GM21786 (cell line): ENCODE data around the gene ATP7B.
A peak's percentile ranks its signal among the peaks of the same experiment; 100 is the strongest.

Experiments used
- ATAC-seq: cut with Tn5 transposase; IDR thresholded peaks from one replicate; pipeline ENCODE4 v1.9.1; 2021; ENCODE audit not compliant: unreplicated experiment

ATP7B gene

DNA sequence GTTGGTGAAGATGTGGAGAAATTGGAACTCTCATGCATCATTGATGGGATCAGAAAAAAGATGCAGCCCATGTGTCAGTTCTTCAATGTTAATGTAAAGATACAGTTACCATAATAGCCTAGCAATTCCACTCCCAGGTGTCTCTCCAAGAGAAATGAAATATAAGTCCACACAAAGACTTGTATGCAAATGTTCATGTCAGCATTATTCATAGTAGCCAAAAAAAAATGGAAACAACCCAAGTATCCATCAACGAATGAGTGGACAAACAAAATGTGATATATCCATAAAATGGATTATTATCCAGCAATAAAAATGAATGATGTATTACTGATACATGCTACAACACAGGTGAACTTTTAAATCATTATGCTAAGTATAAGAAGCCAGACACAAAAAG is 110.8 kb downstream of the ATP7B start:
- ATAC-seq, result no peak

DNA sequence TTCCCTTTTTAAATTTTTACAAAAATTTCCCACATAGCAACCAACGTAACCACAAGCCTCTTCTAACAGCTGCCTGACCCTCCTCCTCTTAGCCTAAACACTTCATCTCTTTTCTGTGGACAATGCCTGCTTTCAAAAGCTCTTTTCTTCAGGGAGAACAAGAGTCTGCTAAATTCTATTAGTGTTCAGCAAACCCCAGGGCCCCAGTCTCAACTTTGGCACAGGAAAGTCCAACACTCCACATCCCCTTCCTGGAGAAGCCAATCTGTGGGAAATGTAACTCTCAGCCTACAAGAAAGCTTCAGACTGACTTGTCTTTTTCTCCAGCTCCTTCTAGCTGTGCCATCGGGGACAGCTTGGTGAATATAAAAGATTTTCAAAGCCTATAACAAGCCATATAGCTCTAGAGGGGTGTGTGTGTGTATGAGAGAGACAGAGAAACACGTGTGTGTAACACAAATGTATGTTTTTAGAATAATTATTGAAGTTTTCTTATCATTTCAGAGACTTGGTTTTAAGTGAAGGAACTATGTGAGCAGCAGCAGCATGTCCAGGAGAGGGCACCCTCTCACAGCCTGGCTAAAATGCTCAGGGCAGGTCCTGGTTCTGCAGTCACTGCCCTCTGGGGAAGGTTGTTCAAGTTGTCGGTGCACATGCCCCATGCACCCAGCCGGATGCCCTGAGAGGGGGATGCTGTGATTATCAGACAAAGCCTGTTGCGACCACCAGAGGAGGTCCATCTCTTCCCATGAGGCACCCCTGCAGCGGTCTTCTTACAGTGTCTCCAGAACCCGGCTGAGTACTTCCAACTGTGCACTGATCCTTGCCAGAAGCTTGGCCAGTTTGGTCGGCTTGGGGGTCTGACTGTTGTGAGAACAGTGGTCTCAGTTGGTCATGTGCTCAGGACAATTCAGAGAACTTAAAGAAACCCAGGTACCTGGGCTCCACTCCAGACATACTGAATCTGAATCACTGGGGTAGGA is 115.1 kb downstream of the ATP7B start:
- ATAC-seq, result peak; percentile 64

DNA sequence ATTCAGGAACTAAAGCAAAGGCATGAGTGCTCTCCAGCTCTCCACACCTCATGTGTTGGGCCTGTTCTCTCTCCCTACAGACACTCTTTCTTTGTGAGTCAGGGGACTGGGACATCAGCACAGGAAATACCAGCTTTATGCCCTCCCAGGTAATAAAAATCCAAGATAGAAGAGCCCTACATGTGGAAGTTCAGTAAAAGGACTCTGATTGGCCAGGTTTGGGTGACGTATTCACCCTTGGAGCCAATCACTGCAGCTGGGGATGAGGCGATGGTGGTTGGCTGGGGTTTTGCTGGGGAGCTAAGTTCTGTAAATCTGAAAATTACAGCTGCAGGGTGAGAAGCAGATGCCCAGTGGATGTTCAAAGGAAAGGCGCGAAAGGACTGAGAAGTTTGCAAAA is 117.0 kb downstream of the ATP7B start:
- ATAC-seq, result no peak

DNA sequence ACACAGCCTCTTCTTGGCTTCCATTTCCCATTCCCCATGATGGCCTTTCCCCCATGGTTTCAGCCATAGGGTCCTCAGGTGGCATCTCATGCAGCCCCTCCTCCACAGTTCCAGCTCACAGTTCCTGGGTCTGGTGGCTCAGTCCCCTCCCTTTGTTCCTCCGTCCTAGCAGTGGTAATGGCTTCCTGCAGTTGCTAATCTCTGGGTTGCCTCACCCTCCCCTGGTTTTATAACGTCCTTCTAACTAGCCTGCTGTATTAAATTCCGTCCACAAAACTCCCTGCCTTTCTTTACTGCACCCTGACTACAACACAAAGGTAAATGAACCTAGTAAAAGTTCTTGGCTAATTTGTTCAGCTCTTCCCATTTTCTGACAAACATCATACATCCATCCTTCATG is 118.6 kb downstream of the ATP7B start:
- no peak for ATAC-seq

DNA sequence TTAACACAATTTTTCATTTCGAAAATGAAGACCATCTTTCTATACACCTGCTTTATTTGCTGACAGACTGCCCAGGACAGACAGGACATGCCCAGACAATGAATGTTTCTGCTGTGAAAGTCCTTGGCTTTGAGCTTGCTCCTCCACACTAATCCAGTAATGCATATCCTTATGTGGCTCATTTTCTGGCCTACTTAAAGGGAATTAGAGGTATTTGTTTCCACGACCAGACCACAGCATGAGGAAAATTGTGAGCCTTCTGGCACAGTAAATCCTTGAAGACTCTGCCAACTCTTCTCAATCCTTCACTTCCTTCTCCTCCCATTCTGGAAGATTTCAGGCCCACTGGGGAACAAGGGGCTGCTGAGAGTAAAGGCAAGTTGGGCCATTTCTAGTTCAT is 123.8 kb downstream of the ATP7B start:
- no peak for ATAC-seq

DNA sequence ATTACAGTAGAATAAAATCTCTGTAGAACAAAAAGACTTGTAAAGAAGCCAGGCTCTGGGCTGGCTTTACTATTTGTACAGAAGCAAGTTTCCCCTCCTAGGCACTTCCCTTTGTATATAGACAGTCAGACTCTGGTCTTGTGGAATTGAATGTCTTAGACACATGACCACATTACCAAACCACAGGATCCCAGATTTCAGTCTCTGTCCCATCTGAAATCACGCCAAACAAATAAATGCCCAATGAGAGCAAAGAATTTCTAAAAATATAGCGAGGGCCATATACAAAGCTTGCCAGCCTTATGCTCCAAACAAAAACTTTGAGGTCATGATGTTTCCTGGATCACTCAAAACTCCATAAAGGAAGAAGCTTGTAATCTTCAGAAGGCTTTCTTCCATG is 125.6 kb downstream of the ATP7B start:
- ATAC-seq, result no peak

DNA sequence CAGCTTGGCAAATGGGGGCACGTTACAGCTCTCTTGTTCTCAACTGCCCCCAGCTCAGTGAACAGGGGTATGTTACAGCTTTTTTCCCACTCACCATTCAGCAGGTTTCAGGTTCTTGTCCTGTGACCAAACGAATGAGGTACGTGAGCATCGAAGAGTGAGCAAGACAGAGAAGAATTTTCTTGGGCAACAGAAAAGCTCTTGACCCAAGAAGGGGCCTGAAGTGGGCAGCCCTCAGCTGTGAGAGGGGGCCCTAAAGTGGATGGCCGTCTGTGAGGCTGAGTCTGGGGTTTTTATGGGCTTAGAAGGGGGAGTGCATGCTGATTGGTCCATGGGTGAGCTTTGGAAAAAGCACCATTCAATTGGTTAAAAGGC is 128.0 kb downstream of the ATP7B start:
- ATAC-seq, result no peak
